Fibroblast of the aortic adventitia (primary cell): Measurements from ENCODE around the gene MAN1C1. TPM values are rescaled to one million over a fixed set of nuclear protein-coding genes. Genes with fewer than 3 reads are reported as not detected.

ENCODE experiments used
- DNase-seq: peaks from one replicate; pipeline ENCODE4 v3.0.0-alpha.2; 2010; ENCODE audit warnings: low read depth
- H3K4me3 ChIP-seq: 2 replicates; pipeline ENCODE4 v1.5.1; 2011; ENCODE audit warnings: low read depth, mild to moderate bottlenecking, control low read depth, low read length, moderate library complexity
- CTCF ChIP-seq: IDR thresholded peaks from 2 replicates; pipeline ENCODE4 v1.5.1; 2011; ENCODE audit warnings: mild to moderate bottlenecking, low read length, control low read depth, inconsistent platforms; ENCODE audit not compliant: insufficient read depth
- total RNA-seq: library from RNA; depleted of rRNA; stranded (reverse); fragments of >200 nt; gene quantifications from 2 replicates; pipeline ENCODE4 v1.2.3, GENCODE V29; 2012; ENCODE audit warnings: low replicate concordance

The MAN1C1 gene
- total RNA-seq, 1 donor: 6.6 TPM

- no peak for DNase-seq
- H3K4me3 ChIP-seq: no peak overlapping the region
- TF ChIP-seq CTCF: no peak
Measured at GRCh38 chr1:25570798-25571521, 45.6 kb upstream of the MAN1C1 start.

- TF ChIP-seq CTCF: no peak
- no peak overlapping the region for H3K4me3 ChIP-seq
- DNase-seq: no peak
Measured at GRCh38 chr1:25571522-25571970, 45.0 kb upstream of the MAN1C1 start.

GRCh38 chr1:25572107-25572506 lies 44.5 kb upstream of the MAN1C1 start:
- TF ChIP-seq CTCF: no peak
- no peak for DNase-seq
- H3K4me3 ChIP-seq: no peak overlapping the region

- DNase-seq: peak; percentile 52
- no peak overlapping the region for H3K4me3 ChIP-seq
- TF ChIP-seq CTCF: peak; percentile 93
Measured at GRCh38 chr1:25572708-25573590, 43.6 kb upstream of the MAN1C1 start.

- no peak for TF ChIP-seq CTCF
- H3K4me3 ChIP-seq: no peak overlapping the region
- DNase-seq: no peak
Measured at GRCh38 chr1:25573591-25573930, 43.0 kb upstream of the MAN1C1 start.

GRCh38 chr1:25573961-25574360 lies 42.6 kb upstream of the MAN1C1 start:
- no peak overlapping the region for H3K4me3 ChIP-seq
- TF ChIP-seq CTCF: no peak
- DNase-seq: no peak
